Suprapubic skin (tissue), 4 donors: ENCODE results near the gene BORCS6.

Experiments
- CTCF ChIP-seq, 2 donors: fragments of 200-600 bp in 1 of 2; fragments of 450-650 bp in 1 of 2; sonication (generic) in 1 of 2; IDR thresholded peaks; one replicate each; pipeline ENCODE4 v1.5.1; 2016 to 2019; ENCODE audit warnings: antibody characterized with exemption in 2 of 2, mild to moderate bottlenecking in 1 of 2, moderate library complexity in 1 of 2
- POLR2A ChIP-seq, 2 donors: fragments of 450-650 bp; IDR thresholded peaks; one replicate each; pipeline ENCODE4 v1.6.1; 2017; ENCODE audit warnings: antibody characterized with exemption in 2 of 2, mild to moderate bottlenecking in 2 of 2, moderate library complexity in 2 of 2
- POLR2AphosphoS5 ChIP-seq, 3 donors: sonication (generic); formaldehyde crosslinking; IDR thresholded peaks; one replicate each; pipeline ENCODE4 v1.6.1; 2017; ENCODE audit warnings: antibody characterized with exemption in 3 of 3

DNA sequence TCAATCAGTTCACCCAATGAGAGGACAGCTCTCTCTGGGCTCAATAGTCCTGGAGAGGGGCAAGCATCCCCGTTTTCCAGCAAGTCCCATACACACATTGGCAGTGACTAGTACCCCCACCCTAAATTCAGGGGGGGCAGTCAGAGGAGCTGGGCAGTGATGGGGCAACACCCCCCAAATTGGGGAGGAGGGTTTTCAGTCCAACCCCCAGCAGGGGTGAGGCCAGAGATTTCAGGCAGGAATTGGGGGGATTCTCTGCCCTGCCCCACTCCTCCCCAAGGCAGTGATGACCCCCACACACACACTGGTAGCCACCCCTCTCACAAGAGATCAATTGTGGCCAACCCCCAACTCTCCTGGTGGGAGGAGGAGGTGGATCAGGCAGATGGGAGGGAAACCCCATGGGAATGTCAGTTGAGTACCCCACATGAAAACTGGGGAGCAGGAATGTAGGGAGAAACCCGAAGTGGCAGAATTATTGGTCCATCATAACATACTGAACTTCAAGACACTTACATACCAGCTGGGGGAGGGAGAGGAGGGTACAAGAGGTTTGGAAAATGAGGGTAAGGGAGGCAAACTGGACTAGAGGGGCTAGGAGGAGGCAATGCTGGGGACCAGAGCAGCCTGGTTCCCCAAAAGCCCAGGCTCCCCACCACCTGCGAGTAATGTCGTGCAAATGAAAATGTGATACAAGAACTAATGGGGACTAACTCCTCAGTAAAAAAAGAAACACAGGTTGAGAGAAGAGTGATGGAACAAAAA is 30.3 kb downstream of the BORCS6 start:
- TF ChIP-seq POLR2AphosphoS5 (IDR thresholded peaks at IDR 0.05) (no peak), POLR2A (IDR thresholded peaks at IDR 0.05) (no peak), CTCF (IDR thresholded peaks at IDR 0.05) (no peak)
